Kidney (tissue), 14 donors: ENCODE results near the gene OFD1. TPM values are rescaled to one million over a fixed set of nuclear protein-coding genes. Genes with fewer than 3 reads are reported as not detected.

Experiments
- DNase-seq, 5 donors: peaks; one replicate each; pipeline ENCODE4 v3.0.0-alpha.2; 2013 to 2020
- FAIRE-seq: peaks from 2 replicates; lab custom pipeline; 2012; peaks lifted over from hg19 to GRCh38; lab: Jason Lieb, UNC
- H3K27ac ChIP-seq, 2 donors: one replicate each; pipeline ENCODE4 v1.7.0; 2013; ENCODE audit warnings: low read depth in 2 of 2, low read length in 2 of 2, inconsistent platforms in 1 of 2
- H3K27me3 ChIP-seq: one replicate; pipeline ENCODE4 v1.7.1; 2013; ENCODE audit warnings: low read length, inconsistent platforms; ENCODE audit not compliant: control insufficient read depth, insufficient read depth
- H3K36me3 ChIP-seq, 3 donors: one replicate each; pipeline versions ENCODE4 v1.7.0 to v1.7.1; 2013; ENCODE audit warnings: low read length in 3 of 3, control low read depth in 1 of 3, inconsistent platforms in 1 of 3; ENCODE audit not compliant: insufficient read depth in 3 of 3, control insufficient read depth in 2 of 3
- H3K4me1 ChIP-seq, 3 donors: one replicate each; pipeline versions ENCODE4 v1.7.0 to v1.7.1; 2013; ENCODE audit warnings: low read length in 3 of 3, inconsistent platforms in 1 of 3, low read depth in 1 of 3; ENCODE audit not compliant: control insufficient read depth in 2 of 3, insufficient read depth in 2 of 3
- H3K4me3 ChIP-seq, 3 donors: one replicate each; pipeline versions ENCODE4 v1.7.0 to v1.8.1; 2013; ENCODE audit warnings: low read length in 3 of 3, control low read depth in 1 of 3, inconsistent platforms in 1 of 3
- H3K9ac ChIP-seq, 3 donors: one replicate each; pipeline versions ENCODE4 v1.7.0 to v1.7.1; 2013; ENCODE audit warnings: low read length in 3 of 3, control low read depth in 1 of 3, inconsistent platforms in 1 of 3
- H3K9me3 ChIP-seq, 3 donors: one replicate each; pipeline versions ENCODE4 v1.7.0 to v1.7.1; 2013; ENCODE audit warnings: low read length in 3 of 3, control low read depth in 1 of 3, inconsistent platforms in 1 of 3; ENCODE audit not compliant: control insufficient read depth in 2 of 3, insufficient read depth in 1 of 3
- CTCF ChIP-seq: IDR thresholded peaks from 3 replicates; pipeline ENCODE4 v1.5.1; 2012; ENCODE audit warnings: mild to moderate bottlenecking, moderate library complexity, borderline replicate concordance; ENCODE audit not compliant: insufficient read depth; ENCODE audit errors: extremely low read depth
- intact Hi-C: fragments of 100-400 bp; cut with DNase I; formaldehyde crosslinking; loops from one replicate; pipeline ENCODE4 v1.11.1; 2022
- polyA plus RNA-seq: library from polyadenylated mRNA; stranded (reverse); fragments of 350-450 nt; fragmentation: Illumina TruSeq; extraction: RNeasy Lipid Tissue Mini Kit (QIAGEN cat#74804); gene quantifications from one replicate; pipeline ENCODE4 v1.2.3, GENCODE V29; 2014; ENCODE audit warnings: low read depth, low replicate concordance; ENCODE audit not compliant: insufficient read depth
- total RNA-seq: library from RNA; stranded (reverse); fragmentation: NEBNext Ultra II Directional; extraction: Animal tissue kit (Norgen Biotek cat#: 25700); gene quantifications from one replicate; pipeline ENCODE4 v1.2.1, GENCODE V29; 2021
- donor health status: control.
- donor health status: control.
- donor health status: control.
- donor health status: control.
- donor health status: control.
- donor health status: DM: yes; HTN: yes; CAD: no.
- donor health status: Normal renal cell carcinoma (clear cell type).

OFD1 gene
- total and polyA plus RNA-seq, 2 donors from 2014 or later = 20.6 to 42.0 TPM

DNA sequence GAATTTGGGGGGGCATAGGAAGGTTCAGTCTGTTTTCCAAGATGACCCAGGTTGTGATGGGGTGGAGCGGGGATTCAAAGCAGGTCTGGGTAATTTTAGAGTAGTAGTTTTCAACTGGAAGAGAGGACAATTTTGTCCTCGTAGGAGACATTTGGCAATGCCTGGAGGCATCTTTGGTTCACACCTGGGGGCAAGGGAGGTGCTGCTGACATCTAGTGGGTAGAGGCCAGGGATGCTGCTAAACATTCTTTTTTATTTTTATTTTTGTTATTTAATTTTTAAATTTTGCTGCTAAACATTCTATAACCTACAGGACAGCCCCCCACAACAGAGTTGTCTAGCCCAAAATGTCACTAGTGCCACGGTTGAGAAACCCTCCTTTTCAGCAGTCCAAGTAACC, 43.7 kb upstream of the OFD1 start:
- H3K4me1 ChIP-seq = peaks cover 0 to 18% (median 11%) of the 10 kb centered on the region in 3 donors
- no peaks in the 10 kb centered on the region for H3K36me3 ChIP-seq
- peak overlapping the region in 1 of 3 donors; percentile 87 for H3K4me3 ChIP-seq
- intact Hi-C loops = no loop called here
- H3K27me3 ChIP-seq = peaks cover 41% of the 10 kb centered on the region
- H3K27ac ChIP-seq = peak overlapping the region in 1 of 2 donors; percentile 5
- no peaks in the 10 kb centered on the region for H3K9me3 ChIP-seq
- no peak for TF ChIP-seq CTCF
- no peak overlapping the region for H3K9ac ChIP-seq
- DNase-seq (no peak), FAIRE-seq (no peak)

DNA sequence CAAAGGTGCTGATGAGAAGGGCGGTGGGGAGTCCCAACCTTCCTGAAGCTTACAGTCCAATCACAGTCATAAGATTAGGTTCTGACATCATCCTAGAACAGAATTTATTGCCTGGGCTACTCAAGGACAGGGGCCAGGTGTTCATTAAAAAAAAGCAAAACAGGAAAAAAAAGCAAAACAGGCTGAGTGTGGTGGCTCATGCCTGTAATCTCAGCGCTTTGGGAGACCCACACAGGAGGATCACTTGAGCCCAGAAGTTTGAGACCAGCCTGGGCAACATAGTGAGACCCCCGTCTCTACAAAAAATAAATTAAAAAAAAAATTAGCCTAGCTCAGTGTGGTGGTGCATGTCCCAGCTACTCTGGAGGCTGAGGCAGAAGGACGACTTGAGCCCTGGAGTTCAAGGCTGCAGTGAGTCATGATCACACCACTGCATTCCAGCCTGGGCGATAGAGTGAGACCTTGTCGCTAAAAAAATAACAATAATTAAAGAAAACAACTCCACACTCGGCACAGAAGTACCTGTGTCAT, 42.6 kb upstream of the OFD1 start:
- FAIRE-seq = no peak
- no peak for TF ChIP-seq CTCF
- intact Hi-C loops = no loop called here

DNA sequence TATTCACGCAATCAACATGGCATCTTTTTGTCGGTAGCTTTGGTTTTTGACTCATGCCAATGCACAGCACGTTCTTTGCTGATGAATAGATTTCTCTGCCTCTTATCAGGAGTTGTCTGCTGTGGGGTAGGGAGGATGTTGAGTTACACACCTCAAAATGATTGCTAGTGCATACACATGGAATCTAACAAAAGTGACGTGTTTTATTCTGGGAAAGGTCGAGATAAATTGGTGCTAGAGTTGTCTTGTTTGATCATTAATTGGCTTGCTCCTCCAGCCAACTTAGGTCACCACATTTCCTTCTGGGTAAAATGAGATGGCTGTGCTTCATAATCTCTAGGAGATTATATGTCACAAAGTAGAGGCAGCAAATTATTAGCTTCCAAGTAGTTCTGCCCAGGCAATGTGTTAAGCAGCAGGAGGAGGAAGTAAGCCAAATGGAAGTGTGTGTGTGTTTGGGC, 41.7 kb upstream of the OFD1 start:
- FAIRE-seq (no peak), DNase-seq (no peak)
- Histone ChIP-seq H3K9me3 (no peaks in the 10 kb centered on the region), H3K4me3 (no peak overlapping the region), H3K27ac (peak overlapping the region in 1 of 2 donors; percentile 47), H3K27me3 (peaks cover 35% of the 10 kb centered on the region), H3K36me3 (no peaks in the 10 kb centered on the region), H3K9ac (no peak overlapping the region), H3K4me1 (peaks cover 0 to 18% (median 11%) of the 10 kb centered on the region in 3 donors)
- intact Hi-C loops = no loop called here
- no peak for TF ChIP-seq CTCF

More for the DNA sequence above, 42.6 kb upstream of the OFD1 start:
- Histone ChIP-seq H3K4me1 (peaks cover 0 to 18% (median 11%) of the 10 kb centered on the region in 3 donors), H3K4me3 (no peak overlapping the region), H3K9me3 (no peaks in the 10 kb centered on the region), H3K27ac (peak overlapping the region; percentile 11 to 47), H3K36me3 (no peaks in the 10 kb centered on the region), H3K9ac (no peak overlapping the region), H3K27me3 (peaks cover 39% of the 10 kb centered on the region)
- DNase-seq = no peak
